HG03097 (cell line): ENCODE measurements around the gene TRAK1.

ENCODE experiments used
- ATAC-seq: cut with Tn5 transposase; IDR thresholded peaks from one replicate; pipeline ENCODE4 v1.9.1; 2021; ENCODE audit not compliant: unreplicated experiment, low FRiP score

The TRAK1 gene

DNA sequence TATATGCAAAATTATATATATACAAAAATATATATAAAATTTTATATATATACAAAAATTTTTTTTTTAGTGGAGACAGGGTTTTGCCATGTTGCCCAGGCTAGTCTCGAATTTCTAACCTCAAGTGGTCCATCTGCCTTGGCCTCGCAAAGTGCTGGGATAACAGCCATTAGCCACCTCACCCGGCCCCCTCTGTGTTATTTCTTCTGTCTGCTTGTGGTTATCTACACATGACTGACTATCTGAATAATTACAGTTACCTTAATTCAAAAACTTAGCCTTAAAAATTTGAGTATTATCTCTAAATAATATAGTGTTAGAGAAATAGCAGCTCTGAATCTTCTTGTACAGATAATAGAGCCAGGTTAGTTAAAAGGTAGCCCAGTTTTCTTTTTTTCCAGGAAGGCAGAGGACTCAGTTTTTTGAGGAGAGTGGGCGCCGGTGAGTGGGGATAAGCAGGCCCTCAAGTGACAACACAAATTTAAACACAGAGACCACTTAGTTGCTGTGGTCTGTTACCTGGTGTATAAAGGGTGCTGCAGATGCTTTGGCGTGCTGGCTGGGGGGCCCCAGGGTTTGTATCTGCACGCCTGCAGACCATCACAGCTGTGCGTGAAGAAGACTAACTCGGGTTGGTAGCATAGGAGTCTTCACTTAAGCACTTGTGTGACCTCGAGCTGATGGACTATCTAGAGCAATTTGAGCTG lies 83.7 kb downstream of the TRAK1 start:
- ATAC-seq: no peak

- no peak for ATAC-seq
These were observed 84.5 kb downstream of the TRAK1 start for GRCh38 chr3:42175386-42176240.

- no peak for ATAC-seq
These were observed 85.3 kb downstream of the TRAK1 start for GRCh38 chr3:42176242-42177034.

DNA sequence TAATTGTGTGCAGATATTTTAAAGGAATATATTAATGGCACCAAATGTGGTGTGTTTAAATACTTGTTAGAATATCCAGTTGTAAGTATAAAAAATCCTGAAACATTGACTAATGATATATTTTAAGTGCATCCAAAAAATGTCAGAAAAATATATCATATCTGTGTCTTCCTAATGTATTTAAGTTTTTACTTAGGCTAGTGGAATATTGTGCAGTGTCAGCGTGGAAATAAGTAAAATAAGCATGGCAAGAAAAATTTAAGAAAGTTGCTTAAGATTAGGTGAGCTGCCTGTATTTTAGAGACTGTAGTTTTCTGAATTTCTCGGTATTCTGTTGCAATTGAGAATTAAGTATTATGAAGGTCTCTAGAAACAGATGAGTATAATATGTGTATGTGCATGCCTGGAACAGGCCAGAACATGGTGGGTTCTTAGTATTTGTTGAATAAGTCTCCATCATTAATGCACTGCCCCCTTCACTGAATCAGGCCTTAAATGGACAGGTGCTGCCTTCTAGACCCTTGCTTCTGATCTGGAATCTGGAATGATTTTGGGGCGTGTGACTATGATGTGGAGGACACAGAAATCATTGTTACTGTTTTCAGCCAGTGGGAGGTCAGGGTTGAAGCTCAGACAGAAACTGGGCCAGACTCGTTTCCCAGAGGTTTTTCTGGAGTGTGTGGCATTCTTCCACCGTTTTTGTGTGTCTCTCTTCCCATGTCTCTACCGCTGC lies 86.1 kb downstream of the TRAK1 start:
- no peak for ATAC-seq

GRCh38 chr3:42177801-42178150 lies 86.6 kb downstream of the TRAK1 start:
- no peak for ATAC-seq

- ATAC-seq: no peak
These were observed 88.1 kb downstream of the TRAK1 start for GRCh38 chr3:42179110-42179725.

DNA sequence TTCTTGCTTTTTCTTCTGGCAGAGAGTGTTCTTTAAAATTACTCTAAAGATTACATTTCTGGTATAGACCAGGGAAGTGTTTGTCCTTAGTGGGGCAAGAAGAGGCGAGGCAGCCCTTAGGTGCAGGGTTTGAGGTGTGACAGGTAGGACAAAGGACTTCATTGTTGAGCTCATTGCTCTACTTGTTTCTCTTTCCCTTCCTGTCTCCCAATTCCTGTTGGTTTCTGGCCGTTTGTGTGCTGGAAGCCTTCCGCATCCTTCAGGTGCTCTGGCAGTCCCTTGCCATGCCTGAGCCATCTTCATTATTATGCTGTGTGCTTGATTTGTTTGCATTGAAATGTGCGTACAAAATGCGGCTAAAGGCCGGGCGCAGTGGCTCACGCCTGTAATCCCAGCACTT lies 89.7 kb downstream of the TRAK1 start:
- no peak for ATAC-seq

DNA sequence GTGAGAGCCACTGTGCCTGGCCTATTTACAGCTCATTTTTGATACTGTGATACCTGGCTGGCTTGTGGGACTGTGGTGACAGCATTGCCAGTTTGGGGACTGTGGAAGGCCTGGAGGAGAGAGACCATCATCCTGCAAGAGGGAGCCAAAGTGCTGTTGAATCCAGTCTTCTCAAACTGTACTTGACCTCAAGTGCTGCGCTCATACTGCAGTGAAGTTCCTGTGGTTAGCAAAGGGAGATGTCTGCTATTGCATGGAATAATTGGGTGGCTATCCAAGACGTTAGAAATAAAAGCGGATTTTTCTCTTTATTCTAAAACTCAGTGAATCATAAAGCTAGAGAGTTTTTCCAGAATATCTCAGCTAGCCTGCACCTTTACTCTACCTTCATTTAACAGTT lies 91.4 kb downstream of the TRAK1 start:
- ATAC-seq: no peak

GRCh38 chr3:42183991-42184632 lies 93.0 kb downstream of the TRAK1 start:
- no peak for ATAC-seq

DNA sequence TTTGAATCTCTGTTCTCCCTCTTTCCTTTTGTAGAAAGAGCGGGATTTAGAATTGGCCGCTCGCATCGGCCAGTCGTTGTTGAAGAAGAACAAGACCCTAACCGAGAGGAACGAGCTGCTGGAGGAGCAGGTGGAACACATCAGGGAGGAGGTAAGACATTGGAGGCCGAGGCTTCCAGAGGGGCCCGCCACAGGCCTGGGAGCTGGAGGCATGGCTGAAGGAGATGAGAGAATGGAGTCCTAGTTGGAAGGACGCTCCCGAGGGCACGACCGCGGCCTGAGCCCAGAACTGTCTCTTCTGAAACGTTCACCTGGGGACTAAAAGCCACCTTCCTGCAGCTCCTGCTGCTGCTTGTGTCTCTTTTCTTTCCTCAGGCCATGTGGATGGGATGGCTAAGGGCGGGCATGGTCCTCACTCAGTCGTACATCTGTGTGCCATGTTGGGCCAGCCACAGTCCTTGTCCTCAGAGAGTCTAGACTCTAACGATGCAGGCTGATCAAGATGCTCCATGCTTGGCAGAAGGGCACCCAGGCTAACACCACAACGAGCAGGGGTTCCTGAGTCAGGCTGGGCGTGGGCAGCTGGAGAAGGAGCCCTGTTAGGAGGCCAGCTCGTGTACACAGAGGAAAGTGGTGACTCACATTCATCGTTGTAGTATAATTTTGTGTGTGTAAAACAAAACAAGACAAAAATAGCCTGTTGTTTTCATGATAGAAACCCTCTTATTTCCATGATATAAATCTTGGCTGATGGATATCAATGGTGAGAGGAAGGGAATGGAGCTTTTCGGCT lies 93.7 kb downstream of the TRAK1 start:
- no peak for ATAC-seq

GRCh38 chr3:42187936-42188335 lies 96.8 kb downstream of the TRAK1 start:
- ATAC-seq: no peak

GRCh38 chr3:42188376-42188775 lies 97.2 kb downstream of the TRAK1 start:
- ATAC-seq: no peak

DNA sequence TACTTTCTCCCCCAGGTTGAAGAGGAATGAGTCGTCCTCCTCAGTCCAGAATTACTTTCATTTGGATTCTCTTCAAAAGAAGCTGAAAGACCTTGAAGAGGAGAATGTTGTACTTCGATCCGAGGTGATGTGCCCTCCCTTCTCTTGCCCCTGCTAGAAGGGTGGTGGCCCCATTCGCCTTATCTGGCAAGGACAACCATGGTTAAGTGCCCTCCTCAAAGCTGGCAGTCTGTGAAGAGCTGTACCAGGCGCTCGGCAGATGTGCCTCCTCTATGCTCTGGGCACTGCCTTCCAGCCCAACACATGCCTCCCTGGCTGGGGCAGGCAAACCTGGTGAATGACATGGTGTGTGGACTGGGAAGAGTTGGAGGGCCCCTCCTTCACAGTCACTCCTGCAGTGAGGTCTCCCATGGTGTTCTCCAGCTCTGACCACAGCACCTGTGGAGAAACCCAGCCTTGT lies 97.9 kb downstream of the TRAK1 start:
- ATAC-seq: no peak

DNA sequence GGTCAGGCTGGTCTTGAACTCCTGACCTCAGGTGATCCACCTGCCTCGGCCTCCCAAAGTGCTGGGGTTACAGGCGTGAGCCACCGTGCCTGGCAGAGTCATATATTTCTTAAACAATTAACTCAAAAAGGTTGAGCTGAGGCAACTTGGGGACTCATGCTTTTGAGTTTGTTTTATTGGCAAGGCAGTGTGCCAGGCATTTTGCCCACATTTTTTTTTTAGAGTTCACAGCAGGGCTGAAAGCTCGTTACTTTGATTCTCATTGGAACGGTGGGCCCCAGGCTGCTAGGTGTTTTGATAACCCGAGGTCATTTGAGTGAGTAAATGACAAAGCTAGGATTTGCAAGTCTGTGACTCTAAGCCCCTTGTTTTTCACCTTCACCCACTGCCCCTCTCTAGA lies 98.6 kb downstream of the TRAK1 start:
- ATAC-seq: no peak

GRCh38 chr3:42190701-42191442 lies 99.7 kb downstream of the TRAK1 start:
- no peak for ATAC-seq

DNA sequence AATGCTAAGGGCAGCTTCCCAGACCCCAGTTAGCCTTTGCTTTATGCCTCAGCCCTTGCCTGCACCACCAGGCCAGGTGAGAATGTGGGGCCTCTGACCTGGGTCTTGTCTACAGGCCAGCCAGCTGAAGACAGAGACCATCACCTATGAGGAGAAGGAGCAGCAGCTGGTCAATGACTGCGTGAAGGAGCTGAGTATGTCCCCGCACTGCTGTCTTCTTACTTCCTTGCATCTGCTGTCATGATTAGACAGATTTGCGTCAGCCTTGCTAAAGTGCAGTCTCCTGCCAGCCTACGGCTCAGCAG lies 100.2 kb downstream of the TRAK1 start:
- ATAC-seq: no peak

DNA sequence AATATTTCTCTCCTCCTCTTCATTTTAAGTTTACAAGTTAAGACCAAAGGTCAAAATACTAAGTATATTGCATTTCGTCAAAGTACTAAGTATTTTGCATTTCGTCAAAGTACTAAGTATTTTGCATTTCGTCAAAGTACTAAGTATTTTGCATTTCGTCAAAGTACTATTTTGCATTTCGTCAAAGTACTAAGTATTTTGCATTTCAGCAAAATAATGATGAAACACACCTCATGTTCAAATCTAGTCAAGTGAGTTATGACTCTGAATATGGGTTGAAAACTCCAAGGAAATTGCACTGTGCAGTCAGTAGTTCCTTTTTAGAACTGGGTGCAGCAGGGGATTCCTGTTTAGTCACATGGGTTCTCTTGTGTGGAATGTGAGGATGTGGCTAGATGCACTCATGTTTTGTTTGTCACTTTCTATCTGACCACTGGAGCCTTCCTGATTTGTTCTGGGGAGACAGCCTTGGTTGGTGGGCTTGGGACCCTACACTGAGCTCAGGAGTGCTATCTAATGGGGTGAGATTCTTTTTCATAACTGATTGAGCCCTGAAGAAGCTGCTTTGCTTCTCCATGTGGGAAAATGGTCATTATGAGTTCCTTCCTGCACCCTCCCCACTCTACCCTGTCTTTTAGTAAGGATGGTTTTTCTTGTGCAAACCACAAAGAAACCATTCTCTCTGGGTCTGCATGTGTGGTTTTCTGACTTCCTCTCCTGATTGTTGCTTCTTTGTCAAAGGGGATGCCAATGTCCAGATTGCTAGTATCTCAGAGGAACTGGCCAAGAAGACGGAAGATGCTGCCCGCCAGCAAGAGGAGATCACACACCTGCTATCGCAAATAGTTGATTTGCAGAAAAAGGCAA lies 101.4 kb downstream of the TRAK1 start:
- ATAC-seq: peak; percentile 34
